Measurements from ENCODE around the gene DMAC2. TPM values are rescaled to one million over a fixed set of nuclear protein-coding genes. Genes with fewer than 3 reads are reported as not detected.

Gene DMAC2
- polyA plus RNA-seq, 1 donor, result 79.4 TPM

- no peak for DNase-seq
- H3K9me3 ChIP-seq (ENCODE audit: control insufficient read depth, low read depth, low read length), result peaks cover 10% of the 10 kb centered on the region
- no peak overlapping the region for H3K27ac ChIP-seq (ENCODE audit: low read length)
- H3K4me3 ChIP-seq (ENCODE audit: low read length), result no peak overlapping the region
- H3K27me3 ChIP-seq (ENCODE audit: control insufficient read depth, insufficient read depth, low read length), result no peaks in the 10 kb centered on the region
- H3K4me1 ChIP-seq (ENCODE audit: control insufficient read depth, insufficient read depth, low read length), result peaks cover 40% of the 10 kb centered on the region
- peaks cover 67% of the 10 kb centered on the region for H3K36me3 ChIP-seq (ENCODE audit: control insufficient read depth, insufficient read depth, low read length)
- no CpG with 5 or more reads among the region's 12 CpGs for WGBS (ENCODE audit: insufficient coverage, low lambda C conversion rate)
Observed at GRCh38 chr19:41422955-41423354, 16.8 kb downstream of the DMAC2 start.

- Histone ChIP-seq H3K9me3 (ENCODE audit: control insufficient read depth, low read depth, low read length) (peaks cover 10% of the 10 kb centered on the region), H3K4me3 (ENCODE audit: low read length) (no peak overlapping the region), H3K27me3 (ENCODE audit: control insufficient read depth, insufficient read depth, low read length) (no peaks in the 10 kb centered on the region), H3K4me1 (ENCODE audit: control insufficient read depth, insufficient read depth, low read length) (peaks cover 38% of the 10 kb centered on the region), H3K36me3 (ENCODE audit: control insufficient read depth, insufficient read depth, low read length) (peaks cover 68% of the 10 kb centered on the region), H3K27ac (ENCODE audit: low read length) (no peak overlapping the region)
- no CpG with 5 or more reads among the region's 18 CpGs for WGBS (ENCODE audit: insufficient coverage, low lambda C conversion rate)
- DNase-seq, result no peak
Observed at GRCh38 chr19:41422456-41422855, 17.3 kb downstream of the DMAC2 start.

GRCh38 chr19:41421973-41422372 is 17.7 kb downstream of the DMAC2 start:
- Histone ChIP-seq H3K4me1 (ENCODE audit: control insufficient read depth, insufficient read depth, low read length) (peaks cover 38% of the 10 kb centered on the region), H3K27me3 (ENCODE audit: control insufficient read depth, insufficient read depth, low read length) (no peaks in the 10 kb centered on the region), H3K27ac (ENCODE audit: low read length) (peak overlapping the region; percentile 41), H3K9me3 (ENCODE audit: control insufficient read depth, low read depth, low read length) (peaks cover 10% of the 10 kb centered on the region), H3K4me3 (ENCODE audit: low read length) (no peak overlapping the region), H3K36me3 (ENCODE audit: control insufficient read depth, insufficient read depth, low read length) (peaks cover 70% of the 10 kb centered on the region)
- WGBS (ENCODE audit: insufficient coverage, low lambda C conversion rate), result no CpG with 5 or more reads among the region's 20 CpGs
- no peak for DNase-seq

DNA sequence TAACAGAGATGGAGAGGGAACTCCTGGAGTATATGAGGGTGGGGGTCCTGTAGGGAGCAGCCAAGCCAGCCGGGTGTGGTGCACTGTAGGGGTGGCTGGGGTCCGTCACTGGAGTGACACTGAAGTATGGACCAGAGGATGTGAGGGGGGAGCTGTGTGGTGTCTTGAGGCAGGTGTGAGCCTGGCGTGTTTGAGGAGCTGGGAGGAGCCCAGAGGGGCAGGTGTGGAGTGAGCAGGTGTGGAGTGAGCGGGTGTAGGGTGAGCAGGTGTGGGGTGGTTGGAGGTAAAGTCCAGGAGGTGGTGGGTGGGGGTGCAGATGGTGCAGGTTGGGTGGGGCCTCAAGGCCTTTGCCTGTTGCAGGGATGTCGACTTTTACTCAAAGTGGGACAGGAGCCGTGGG is 18.4 kb downstream of the DMAC2 start:
- Histone ChIP-seq H3K4me1 (ENCODE audit: control insufficient read depth, insufficient read depth, low read length) (peaks cover 40% of the 10 kb centered on the region), H3K27ac (ENCODE audit: low read length) (peak overlapping the region; percentile 60), H3K27me3 (ENCODE audit: control insufficient read depth, insufficient read depth, low read length) (no peaks in the 10 kb centered on the region), H3K4me3 (ENCODE audit: low read length) (no peak overlapping the region), H3K36me3 (ENCODE audit: control insufficient read depth, insufficient read depth, low read length) (peaks cover 75% of the 10 kb centered on the region), H3K9me3 (ENCODE audit: control insufficient read depth, low read depth, low read length) (peaks cover 10% of the 10 kb centered on the region)
- WGBS (ENCODE audit: insufficient coverage, low lambda C conversion rate), result no CpG with 5 or more reads among the region's 6 CpGs
- DNase-seq, result peak; percentile 76 to 88

- Histone ChIP-seq H3K4me3 (ENCODE audit: low read length) (no peak overlapping the region), H3K9me3 (ENCODE audit: control insufficient read depth, low read depth, low read length) (peaks cover 6% of the 10 kb centered on the region), H3K36me3 (ENCODE audit: control insufficient read depth, insufficient read depth, low read length) (peaks cover 72% of the 10 kb centered on the region), H3K27ac (ENCODE audit: low read length) (peak overlapping the region; percentile 60), H3K4me1 (ENCODE audit: control insufficient read depth, insufficient read depth, low read length) (peaks cover 34% of the 10 kb centered on the region), H3K27me3 (ENCODE audit: control insufficient read depth, insufficient read depth, low read length) (no peaks in the 10 kb centered on the region)
- no CpG with 5 or more reads among the region's 8 CpGs for WGBS (ENCODE audit: insufficient coverage, low lambda C conversion rate)
- no peak for DNase-seq
Observed at GRCh38 chr19:41420101-41420880, 19.4 kb downstream of the DMAC2 start.

- H3K27me3 ChIP-seq (ENCODE audit: control insufficient read depth, insufficient read depth, low read length), result no peaks in the 10 kb centered on the region
- peak; percentile 77 to 98 for DNase-seq
- H3K4me1 ChIP-seq (ENCODE audit: control insufficient read depth, insufficient read depth, low read length), result peaks cover 30% of the 10 kb centered on the region
- no CpG with 5 or more reads among the region's 12 CpGs for WGBS (ENCODE audit: insufficient coverage, low lambda C conversion rate)
- peak overlapping the region; percentile 61 for H3K27ac ChIP-seq (ENCODE audit: low read length)
- no peak overlapping the region for H3K4me3 ChIP-seq (ENCODE audit: low read length)
- no peaks in the 10 kb centered on the region for H3K9me3 ChIP-seq (ENCODE audit: control insufficient read depth, low read depth, low read length)
- peaks cover 77% of the 10 kb centered on the region for H3K36me3 ChIP-seq (ENCODE audit: control insufficient read depth, insufficient read depth, low read length)
Observed at GRCh38 chr19:41416194-41416674, 23.5 kb downstream of the DMAC2 start.

- WGBS (ENCODE audit: insufficient coverage, low lambda C conversion rate), result no CpG with 5 or more reads among the region's 9 CpGs
- Histone ChIP-seq H3K4me3 (ENCODE audit: low read length) (no peak overlapping the region), H3K4me1 (ENCODE audit: control insufficient read depth, insufficient read depth, low read length) (peaks cover 23% of the 10 kb centered on the region), H3K36me3 (ENCODE audit: control insufficient read depth, insufficient read depth, low read length) (peaks cover 76% of the 10 kb centered on the region), H3K27ac (ENCODE audit: low read length) (no peak overlapping the region), H3K9me3 (ENCODE audit: control insufficient read depth, low read depth, low read length) (no peaks in the 10 kb centered on the region), H3K27me3 (ENCODE audit: control insufficient read depth, insufficient read depth, low read length) (no peaks in the 10 kb centered on the region)
- no peak for DNase-seq
Observed at GRCh38 chr19:41415154-41415571, 24.5 kb downstream of the DMAC2 start.

- Histone ChIP-seq H3K36me3 (ENCODE audit: control insufficient read depth, insufficient read depth, low read length) (peaks cover 70% of the 10 kb centered on the region), H3K27ac (ENCODE audit: low read length) (no peak overlapping the region), H3K4me3 (ENCODE audit: low read length) (no peak overlapping the region), H3K9me3 (ENCODE audit: control insufficient read depth, low read depth, low read length) (no peaks in the 10 kb centered on the region), H3K4me1 (ENCODE audit: control insufficient read depth, insufficient read depth, low read length) (peaks cover 28% of the 10 kb centered on the region), H3K27me3 (ENCODE audit: control insufficient read depth, insufficient read depth, low read length) (no peaks in the 10 kb centered on the region)
- no CpG with 5 or more reads among the region's 9 CpGs for WGBS (ENCODE audit: insufficient coverage, low lambda C conversion rate)
- DNase-seq, result peak in 1 of 2 donors; percentile 68
Observed at GRCh38 chr19:41414461-41414860, 25.3 kb downstream of the DMAC2 start.

GRCh38 chr19:41413947-41414346 is 25.8 kb downstream of the DMAC2 start:
- Histone ChIP-seq H3K9me3 (ENCODE audit: control insufficient read depth, low read depth, low read length) (no peaks in the 10 kb centered on the region), H3K27me3 (ENCODE audit: control insufficient read depth, insufficient read depth, low read length) (no peaks in the 10 kb centered on the region), H3K4me1 (ENCODE audit: control insufficient read depth, insufficient read depth, low read length) (peaks cover 31% of the 10 kb centered on the region), H3K27ac (ENCODE audit: low read length) (no peak overlapping the region), H3K36me3 (ENCODE audit: control insufficient read depth, insufficient read depth, low read length) (peaks cover 66% of the 10 kb centered on the region), H3K4me3 (ENCODE audit: low read length) (no peak overlapping the region)
- WGBS (ENCODE audit: insufficient coverage, low lambda C conversion rate), result no CpG with 5 or more reads among the region's 10 CpGs
- no peak for DNase-seq

DNA sequence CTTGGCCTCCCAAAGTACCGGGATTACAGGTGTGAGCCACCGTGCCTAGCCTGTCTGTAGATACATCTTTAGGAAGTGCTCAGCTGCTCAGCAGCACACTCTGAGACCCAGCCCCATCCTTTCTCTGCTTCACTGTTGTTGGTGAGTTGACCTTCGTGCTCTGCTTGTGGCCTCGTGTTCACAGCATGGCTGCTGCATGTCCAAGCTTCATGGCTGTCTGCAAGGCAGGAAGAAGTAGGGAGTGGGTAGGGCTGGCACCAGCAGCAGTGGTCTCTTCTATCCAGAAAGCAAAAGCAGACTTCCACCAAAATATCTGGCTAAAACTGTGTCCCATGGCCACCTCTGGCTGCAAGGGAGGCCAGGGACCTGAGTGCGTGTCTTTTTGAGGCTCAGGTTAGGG is 26.8 kb downstream of the DMAC2 start:
- Histone ChIP-seq H3K4me1 (ENCODE audit: control insufficient read depth, insufficient read depth, low read length) (peaks cover 41% of the 10 kb centered on the region), H3K36me3 (ENCODE audit: control insufficient read depth, insufficient read depth, low read length) (peaks cover 58% of the 10 kb centered on the region), H3K9me3 (ENCODE audit: control insufficient read depth, low read depth, low read length) (no peaks in the 10 kb centered on the region), H3K27me3 (ENCODE audit: control insufficient read depth, insufficient read depth, low read length) (no peaks in the 10 kb centered on the region), H3K27ac (ENCODE audit: low read length) (no peak overlapping the region), H3K4me3 (ENCODE audit: low read length) (no peak overlapping the region)
- DNase-seq, result no peak
- no CpG with 5 or more reads among the region's 5 CpGs for WGBS (ENCODE audit: insufficient coverage, low lambda C conversion rate)

- H3K27me3 ChIP-seq (ENCODE audit: control insufficient read depth, insufficient read depth, low read length), result no peaks in the 10 kb centered on the region
- WGBS (ENCODE audit: insufficient coverage, low lambda C conversion rate), result 100% methylated on average over 3 of the region's 11 CpGs
- H3K4me3 ChIP-seq (ENCODE audit: low read length), result no peak overlapping the region
- H3K4me1 ChIP-seq (ENCODE audit: control insufficient read depth, insufficient read depth, low read length), result peaks cover 41% of the 10 kb centered on the region
- no peak overlapping the region for H3K27ac ChIP-seq (ENCODE audit: low read length)
- peaks cover 58% of the 10 kb centered on the region for H3K36me3 ChIP-seq (ENCODE audit: control insufficient read depth, insufficient read depth, low read length)
- no peak for DNase-seq
- no peaks in the 10 kb centered on the region for H3K9me3 ChIP-seq (ENCODE audit: control insufficient read depth, low read depth, low read length)
Observed at GRCh38 chr19:41411968-41412265, 27.8 kb downstream of the DMAC2 start.

Data from large intestine (tissue), 3 donors.